HUES64 (cell line): ENCODE results near the gene SLC4A11.

Experiments
- H3K27ac ChIP-seq: 2 replicates; pipeline ENCODE4 v1.7.0; 2013; ENCODE audit warnings: low read depth, low read length, inconsistent platforms
- H3K27me3 ChIP-seq: 2 replicates; pipeline ENCODE4 v1.6.1; 2013; ENCODE audit warnings: mild to moderate bottlenecking, low read length; ENCODE audit not compliant: insufficient read depth
- H3K36me3 ChIP-seq: 2 replicates; pipeline ENCODE4 v1.6.1; 2013; ENCODE audit warnings: mild to moderate bottlenecking, low read length; ENCODE audit not compliant: insufficient read depth
- H3K4me1 ChIP-seq: 2 replicates; pipeline ENCODE4 v1.6.1; 2013; ENCODE audit warnings: mild to moderate bottlenecking, low read length, moderate library complexity; ENCODE audit not compliant: insufficient read depth
- H3K4me3 ChIP-seq: 2 replicates; pipeline ENCODE4 v1.5.1; 2013; ENCODE audit warnings: mild to moderate bottlenecking, low read length, moderate library complexity
- H3K9ac ChIP-seq: 2 replicates; pipeline ENCODE4 v1.6.1; 2013; ENCODE audit warnings: mild to moderate bottlenecking, low read depth, low read length
- H3K9me3 ChIP-seq: 2 replicates; pipeline ENCODE4 v1.6.1; 2013; ENCODE audit warnings: low read depth, low read length; ENCODE audit not compliant: insufficient read depth
- WGBS: fragments of 150-250, 120-280 bp; methylation state at CpG from one replicate; pipeline ENCODE4 v1.1.7; 2013; ENCODE audit warnings: missing lambda C conversion rate; 5-methylcytosine and 5-hydroxymethylcytosine counted together

SLC4A11 gene

GRCh38 chr20:3235666-3236324, 3.2 kb downstream of the SLC4A11 start:
- Histone ChIP-seq H3K4me3 (no peak overlapping the region), H3K4me1 (no peaks in the 10 kb centered on the region), H3K27me3 (peaks cover 49% of the 10 kb centered on the region), H3K9ac (no peak overlapping the region), H3K27ac (no peak overlapping the region), H3K9me3 (no peaks in the 10 kb centered on the region), H3K36me3 (peaks cover 6% of the 10 kb centered on the region; the same call in 1 of the 2 replicates)
- 76% methylated on average over 4 of the region's 4 CpGs for WGBS

GRCh38 chr20:3233991-3234498, 4.9 kb downstream of the SLC4A11 start:
- WGBS = 94% methylated on average over 25 of the region's 25 CpGs
- no peak overlapping the region for H3K9ac ChIP-seq

GRCh38 chr20:3233131-3233990, 5.6 kb downstream of the SLC4A11 start:
- Histone ChIP-seq H3K27ac (no peak overlapping the region), H3K36me3 (peaks cover 9% of the 10 kb centered on the region), H3K9ac (no peak overlapping the region), H3K27me3 (peaks cover 25% of the 10 kb centered on the region), H3K4me1 (no peaks in the 10 kb centered on the region), H3K4me3 (no peak overlapping the region), H3K9me3 (no peaks in the 10 kb centered on the region)
- 93% methylated on average over 32 of the region's 32 CpGs for WGBS

More at GRCh38 chr20:3233991-3234498, 4.9 kb downstream of the SLC4A11 start:
- Histone ChIP-seq H3K9me3 (no peaks in the 10 kb centered on the region), H3K4me1 (no peaks in the 10 kb centered on the region), H3K36me3 (peaks cover 9% of the 10 kb centered on the region), H3K4me3 (no peak overlapping the region), H3K27ac (no peak overlapping the region), H3K27me3 (peaks cover 31% of the 10 kb centered on the region)

GRCh38 chr20:3231889-3232588, 7.0 kb downstream of the SLC4A11 start:
- no peaks in the 10 kb centered on the region for H3K4me1 ChIP-seq
- H3K27me3 ChIP-seq = peaks cover 11% of the 10 kb centered on the region
- H3K9me3 ChIP-seq = no peaks in the 10 kb centered on the region
- H3K9ac ChIP-seq = no peak overlapping the region
- no peak overlapping the region for H3K27ac ChIP-seq
- WGBS = 95% methylated on average over 15 of the region's 15 CpGs
- H3K4me3 ChIP-seq = no peak overlapping the region
- peaks cover 15% of the 10 kb centered on the region for H3K36me3 ChIP-seq

- WGBS = 95% methylated on average over 21 of the region's 21 CpGs
- H3K4me3 ChIP-seq = no peak overlapping the region
Measured at GRCh38 chr20:3231116-3231515, 7.9 kb downstream of the SLC4A11 start.

GRCh38 chr20:3229798-3230197, 9.2 kb downstream of the SLC4A11 start:
- 94% methylated on average over 13 of the region's 14 CpGs for WGBS
- Histone ChIP-seq H3K4me1 (no peaks in the 10 kb centered on the region), H3K9me3 (no peaks in the 10 kb centered on the region), H3K9ac (no peak overlapping the region), H3K27ac (no peak overlapping the region), H3K4me3 (no peak overlapping the region), H3K27me3 (no peaks in the 10 kb centered on the region), H3K36me3 (peaks cover 16% of the 10 kb centered on the region)

More at GRCh38 chr20:3231116-3231515, 7.9 kb downstream of the SLC4A11 start:
- H3K36me3 ChIP-seq = peaks cover 16% of the 10 kb centered on the region
- no peaks in the 10 kb centered on the region for H3K9me3 ChIP-seq
- H3K9ac ChIP-seq = no peak overlapping the region
- H3K27me3 ChIP-seq = 0 out of 2 replicates have a peak, but pooled peaks cover 5% of the 10 kb centered on the region
- H3K4me1 ChIP-seq = no peaks in the 10 kb centered on the region
- no peak overlapping the region for H3K27ac ChIP-seq

GRCh38 chr20:3229158-3229557, 9.8 kb downstream of the SLC4A11 start:
- Histone ChIP-seq H3K27ac (no peak overlapping the region), H3K36me3 (peaks cover 16% of the 10 kb centered on the region), H3K4me3 (no peak overlapping the region), H3K27me3 (no peaks in the 10 kb centered on the region), H3K9ac (no peak overlapping the region), H3K4me1 (no peaks in the 10 kb centered on the region), H3K9me3 (no peaks in the 10 kb centered on the region)
- WGBS = 95% methylated on average over 22 of the region's 22 CpGs

GRCh38 chr20:3228750-3229032, 10.3 kb downstream of the SLC4A11 start:
- Histone ChIP-seq H3K27me3 (no peaks in the 10 kb centered on the region), H3K36me3 (peaks cover 18% of the 10 kb centered on the region), H3K9me3 (no peaks in the 10 kb centered on the region), H3K4me3 (no peak overlapping the region), H3K27ac (no peak overlapping the region), H3K4me1 (no peaks in the 10 kb centered on the region), H3K9ac (no peak overlapping the region)
- 94% methylated on average over 11 of the region's 11 CpGs for WGBS

- peaks cover 24% of the 10 kb centered on the region for H3K36me3 ChIP-seq
Measured at GRCh38 chr20:3227936-3228749, 10.8 kb downstream of the SLC4A11 start.

GRCh38 chr20:3227506-3227905, 11.5 kb downstream of the SLC4A11 start:
- Histone ChIP-seq H3K9ac (no peak overlapping the region), H3K9me3 (no peaks in the 10 kb centered on the region), H3K27ac (no peak overlapping the region), H3K36me3 (peaks cover 26% of the 10 kb centered on the region), H3K4me1 (no peaks in the 10 kb centered on the region), H3K27me3 (no peaks in the 10 kb centered on the region), H3K4me3 (no peak overlapping the region)
- WGBS = 78% methylated on average over 6 of the region's 7 CpGs

More at GRCh38 chr20:3227936-3228749, 10.8 kb downstream of the SLC4A11 start:
- Histone ChIP-seq H3K27me3 (no peaks in the 10 kb centered on the region), H3K4me1 (no peaks in the 10 kb centered on the region), H3K9ac (no peak overlapping the region), H3K9me3 (no peaks in the 10 kb centered on the region), H3K4me3 (no peak overlapping the region), H3K27ac (no peak overlapping the region)
- WGBS = 90% methylated on average over 40 of the region's 42 CpGs
